GM12875 (cell line): ENCODE results near the gene AP3S2.

Experiments used
- H3K4me3 ChIP-seq: one replicate; pipeline ENCODE4 v1.5.1; 2011; ENCODE audit warnings: low read depth, low read length, control low read depth
- CTCF ChIP-seq: IDR thresholded peaks from 2 replicates; pipeline ENCODE4 v1.5.1; 2011; ENCODE audit warnings: low read depth, mild to moderate bottlenecking, control low read depth, inconsistent platforms, low read length, moderate library complexity, borderline replicate concordance; ENCODE audit not compliant: insufficient read depth

The AP3S2 gene

DNA sequence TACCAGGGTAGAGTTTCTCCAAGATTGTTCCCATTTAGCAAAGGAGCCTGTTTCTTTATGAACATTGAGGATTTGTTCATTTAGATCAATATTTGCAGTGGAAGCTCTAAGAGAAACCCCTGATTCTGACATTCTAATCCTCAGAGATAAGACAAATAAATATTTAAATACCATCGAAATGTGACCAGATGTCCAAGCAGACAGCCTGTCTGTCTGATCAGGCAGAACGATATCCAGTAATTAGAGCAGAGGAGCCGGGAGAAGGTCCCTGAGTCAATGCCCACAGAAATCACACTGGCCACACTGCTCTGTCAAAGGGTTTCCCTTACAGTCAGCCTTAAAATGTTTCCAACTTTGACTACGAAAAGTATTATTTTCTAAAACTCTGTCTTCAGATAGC lies 34.6 kb upstream of the AP3S2 start:
- no peak for TF ChIP-seq CTCF
- H3K4me3 ChIP-seq = no peak overlapping the region

GRCh38 chr15:89926158-89926557 lies 32.4 kb upstream of the AP3S2 start:
- no peak overlapping the region for H3K4me3 ChIP-seq
- no peak for TF ChIP-seq CTCF

GRCh38 chr15:89917442-89918101 lies 23.8 kb upstream of the AP3S2 start:
- no peak overlapping the region for H3K4me3 ChIP-seq
- no peak for TF ChIP-seq CTCF

DNA sequence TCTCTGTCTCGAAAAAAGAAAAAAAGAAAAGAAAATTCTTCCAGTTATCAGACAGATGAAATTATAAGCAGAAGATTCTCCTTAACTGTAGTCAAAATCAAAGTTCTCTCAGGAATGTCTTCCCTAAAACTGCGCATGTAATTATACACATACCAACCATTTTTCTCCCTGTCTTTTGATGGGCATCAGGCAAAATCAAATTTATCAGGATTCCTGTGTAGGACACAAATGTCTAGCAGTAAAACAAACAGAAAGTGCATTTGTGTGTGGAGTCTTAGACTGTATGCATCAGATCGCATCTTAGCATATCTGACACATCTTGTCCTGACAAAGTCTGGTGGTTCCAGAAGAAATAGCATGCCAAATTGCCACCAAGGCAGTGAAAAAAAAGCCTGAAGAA lies 22.9 kb upstream of the AP3S2 start:
- TF ChIP-seq CTCF = no peak
- no peak overlapping the region for H3K4me3 ChIP-seq

- no peak for TF ChIP-seq CTCF
- no peak within 1 kb of the TSS for H3K4me3 ChIP-seq
These were observed 19.0 kb upstream of the AP3S2 start, which contains the start of gene ARPIN for GRCh38 chr15:89912674-89913396. Gene ARPIN (minus strand): TSS chr15:89912952. CDS start chr15:89912835, 117 bp downstream.

DNA sequence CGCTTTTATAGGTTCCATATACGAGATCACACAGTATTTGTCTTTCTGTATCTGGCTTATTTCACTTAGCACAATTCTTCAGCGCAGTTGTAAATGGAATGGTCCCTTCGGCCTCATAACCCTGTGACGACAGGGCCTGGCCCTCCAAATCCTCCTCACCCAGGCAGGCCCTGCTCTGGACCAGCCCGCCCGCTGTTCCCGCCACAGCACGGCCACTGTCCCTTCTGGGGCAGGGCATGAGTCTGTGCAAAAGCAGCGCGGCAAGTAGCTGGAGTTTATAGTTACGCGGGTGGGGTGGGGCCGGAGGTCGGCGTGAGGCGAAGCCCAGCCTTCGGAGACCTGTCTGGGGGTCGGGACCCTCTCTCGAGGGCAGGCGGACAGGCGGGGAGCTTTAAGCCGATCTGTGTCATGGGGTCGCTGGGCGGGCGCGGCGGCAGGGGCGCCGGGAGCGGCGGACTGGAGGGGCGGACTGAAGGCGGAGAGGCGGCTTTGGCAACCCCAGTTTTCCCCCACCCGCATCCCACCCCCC lies 18.4 kb upstream of the AP3S2 start:
- H3K4me3 ChIP-seq = no peak overlapping the region
- no peak for TF ChIP-seq CTCF
